Measurements from ENCODE around the gene CNN1.

DNA sequence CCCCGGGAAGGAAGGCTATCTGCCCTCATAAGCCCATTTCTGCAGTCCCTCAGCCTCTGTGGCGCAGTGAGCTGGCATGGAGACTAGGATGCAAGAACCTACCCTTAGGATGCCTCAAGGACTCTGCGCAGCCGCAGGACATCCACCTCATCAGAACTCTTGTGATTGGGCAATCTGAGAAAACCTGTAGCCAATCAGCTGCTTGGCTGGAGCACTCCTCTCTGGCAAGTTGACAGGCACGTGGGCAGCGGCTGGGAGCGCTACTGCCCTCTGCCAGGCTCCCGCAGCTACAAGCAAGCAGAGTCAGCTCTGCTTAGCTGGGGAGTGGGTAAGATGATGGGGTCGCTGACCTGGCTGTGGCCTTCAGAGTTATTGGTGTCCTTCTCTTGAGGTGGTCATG is 8.2 kb upstream of the CNN1 start:
- TF ChIP-seq POLR2AphosphoS5 (IDR thresholded peaks at IDR 0.05; ENCODE audit: low read depth, low read length) (no peak), SIN3A (IDR thresholded peaks at IDR 0.05; ENCODE audit: borderline replicate concordance, insufficient read depth, low read length) (no peak), TAF1 (IDR thresholded peaks at IDR 0.05; ENCODE audit: borderline replicate concordance, insufficient read depth, low read length) (no peak), FOXP2 (optimal IDR thresholded peaks at IDR 0.05; ENCODE audit: borderline replicate concordance, extremely low read depth, extremely low read length, insufficient read depth) (no peak)
- TF ChIP-seq, protein P1, sequence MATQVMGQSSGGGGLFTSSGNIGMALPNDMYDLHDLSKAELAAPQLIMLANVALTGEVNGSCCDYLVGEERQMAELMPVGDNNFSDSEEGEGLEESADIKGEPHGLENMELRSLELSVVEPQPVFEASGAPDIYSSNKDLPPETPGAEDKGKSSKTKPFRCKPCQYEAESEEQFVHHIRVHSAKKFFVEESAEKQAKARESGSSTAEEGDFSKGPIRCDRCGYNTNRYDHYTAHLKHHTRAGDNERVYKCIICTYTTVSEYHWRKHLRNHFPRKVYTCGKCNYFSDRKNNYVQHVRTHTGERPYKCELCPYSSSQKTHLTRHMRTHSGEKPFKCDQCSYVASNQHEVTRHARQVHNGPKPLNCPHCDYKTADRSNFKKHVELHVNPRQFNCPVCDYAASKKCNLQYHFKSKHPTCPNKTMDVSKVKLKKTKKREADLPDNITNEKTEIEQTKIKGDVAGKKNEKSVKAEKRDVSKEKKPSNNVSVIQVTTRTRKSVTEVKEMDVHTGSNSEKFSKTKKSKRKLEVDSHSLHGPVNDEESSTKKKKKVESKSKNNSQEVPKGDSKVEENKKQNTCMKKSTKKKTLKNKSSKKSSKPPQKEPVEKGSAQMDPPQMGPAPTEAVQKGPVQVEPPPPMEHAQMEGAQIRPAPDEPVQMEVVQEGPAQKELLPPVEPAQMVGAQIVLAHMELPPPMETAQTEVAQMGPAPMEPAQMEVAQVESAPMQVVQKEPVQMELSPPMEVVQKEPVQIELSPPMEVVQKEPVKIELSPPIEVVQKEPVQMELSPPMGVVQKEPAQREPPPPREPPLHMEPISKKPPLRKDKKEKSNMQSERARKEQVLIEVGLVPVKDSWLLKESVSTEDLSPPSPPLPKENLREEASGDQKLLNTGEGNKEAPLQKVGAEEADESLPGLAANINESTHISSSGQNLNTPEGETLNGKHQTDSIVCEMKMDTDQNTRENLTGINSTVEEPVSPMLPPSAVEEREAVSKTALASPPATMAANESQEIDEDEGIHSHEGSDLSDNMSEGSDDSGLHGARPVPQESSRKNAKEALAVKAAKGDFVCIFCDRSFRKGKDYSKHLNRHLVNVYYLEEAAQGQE (IDR thresholded peaks at IDR 0.05; ENCODE audit: insufficient read depth in 1 of 2, low read depth in 2 of 2, low read length in 2 of 2) = no peak

All from PFSK-1 (cell line).